Astrocyte (in vitro differentiated cells and primary cell): ENCODE data around the gene MOSMO. TPM values are rescaled to one million over a fixed set of nuclear protein-coding genes. Genes with fewer than 3 reads are reported as not detected.
"Not testable (repeated sequence)": the region's sequence is repeated elsewhere in the genome, so short reads cannot be mapped to it uniquely, and the experiment has no call there.

Source experiments
- DNase-seq: peaks from one replicate; pipeline ENCODE4 v3.0.0-alpha.2; 2010; ENCODE audit warnings: low read depth
- FAIRE-seq: peaks from 2 replicates; lab custom pipeline; 2011; peaks lifted over from hg19 to GRCh38; lab: Jason Lieb, UNC
- H2AFZ ChIP-seq: 2 replicates; pipeline ENCODE4 v1.6.0; 2012; ENCODE audit warnings: low read depth, low read length, inconsistent platforms
- H3K27ac ChIP-seq: 2 replicates; pipeline ENCODE4 v1.5.1; 2011; ENCODE audit warnings: low read depth, low read length, inconsistent platforms
- H3K27me3 ChIP-seq: 2 replicates; pipeline ENCODE4 v1.6.0; 2011; ENCODE audit warnings: low read length, inconsistent platforms; ENCODE audit not compliant: insufficient read depth
- H3K36me3 ChIP-seq: 2 replicates; pipeline ENCODE4 v1.5.1; 2011; ENCODE audit warnings: low read length, inconsistent platforms; ENCODE audit not compliant: insufficient read depth
- H3K4me1 ChIP-seq: 2 replicates; pipeline ENCODE4 v1.5.1; 2011; ENCODE audit warnings: low read length, inconsistent platforms; ENCODE audit not compliant: insufficient read depth
- H3K4me2 ChIP-seq: 2 replicates; pipeline ENCODE4 v1.6.0; 2012; ENCODE audit warnings: low read length, inconsistent platforms
- H3K4me3 ChIP-seq: 2 replicates; pipeline ENCODE4 v1.5.1; 2011; ENCODE audit warnings: low read depth, mild to moderate bottlenecking, low read length, inconsistent platforms; ENCODE audit not compliant: insufficient read depth
- H3K79me2 ChIP-seq: 2 replicates; pipeline ENCODE4 v1.6.0; 2012; ENCODE audit warnings: mild to moderate bottlenecking, low read length, inconsistent platforms; ENCODE audit not compliant: insufficient read depth
- H3K9ac ChIP-seq: 2 replicates; pipeline ENCODE4 v1.6.0; 2012; ENCODE audit warnings: mild to moderate bottlenecking, low read length, inconsistent platforms
- H3K9me3 ChIP-seq: 2 replicates; pipeline ENCODE4 v1.5.1; 2012; ENCODE audit warnings: low read depth, mild to moderate bottlenecking, low read length, inconsistent platforms; ENCODE audit not compliant: insufficient read depth
- H4K20me1 ChIP-seq: 2 replicates; pipeline ENCODE4 v1.6.0; 2012; ENCODE audit warnings: low read length, inconsistent platforms; ENCODE audit not compliant: insufficient read depth
- H3K27ac Mint-ChIP-seq: one replicate; pipeline ENCODE4 v1.8.0; 2021; ENCODE audit warnings: mild to moderate bottlenecking, mixed read lengths; ENCODE audit not compliant: unreplicated experiment
- H3K27me3 Mint-ChIP-seq: one replicate; pipeline ENCODE4 v1.8.0; 2021; ENCODE audit warnings: low read depth, mixed read lengths; ENCODE audit not compliant: unreplicated experiment
- H3K36me3 Mint-ChIP-seq: one replicate; pipeline ENCODE4 v1.8.0; 2021; ENCODE audit warnings: low read depth, mixed read lengths; ENCODE audit not compliant: unreplicated experiment
- H3K4me1 Mint-ChIP-seq: one replicate; pipeline ENCODE4 v1.8.0; 2021; ENCODE audit warnings: low read depth, mixed read lengths; ENCODE audit not compliant: unreplicated experiment
- H3K4me3 Mint-ChIP-seq: one replicate; pipeline ENCODE4 v1.8.0; 2021; ENCODE audit warnings: mild to moderate bottlenecking, moderate library complexity, mixed read lengths; ENCODE audit not compliant: unreplicated experiment
- H3K9me3 Mint-ChIP-seq: one replicate; pipeline ENCODE4 v1.8.0; 2021; ENCODE audit warnings: mild to moderate bottlenecking, mixed read lengths; ENCODE audit not compliant: unreplicated experiment
- CTCF ChIP-seq: IDR thresholded peaks from 2 replicates; pipeline ENCODE4 v1.5.1; 2011; ENCODE audit warnings: low read depth, mild to moderate bottlenecking, inconsistent platforms, low read length, moderate library complexity; ENCODE audit not compliant: insufficient read depth
- EZH2 ChIP-seq: IDR thresholded peaks from 2 replicates; pipeline ENCODE4 v1.6.1; 2012; ENCODE audit warnings: mild to moderate bottlenecking, low read length, inconsistent platforms; ENCODE audit not compliant: insufficient read depth
- total RNA-seq: library from RNA; stranded (reverse); gene quantifications from 2 replicates; pipeline ENCODE4 v1.2.1, GENCODE V29; 2021

Gene MOSMO
- total RNA-seq, 1 donor from 2014 or later: 11.5 TPM

GRCh38 chr16:22034503-22034902 lies 26.6 kb downstream of the MOSMO start:
- Histone ChIP-seq H3K27me3 (no peaks in the 10 kb centered on the region), H3K9ac (no peak overlapping the region), H3K36me3 (no peaks in the 10 kb centered on the region), H4K20me1 (peaks cover 26% of the 10 kb centered on the region), H3K4me3 (no peak overlapping the region), H3K4me2 (no peak overlapping the region), H2AFZ (no peak overlapping the region), H3K27ac (no peak overlapping the region), H3K79me2 (peaks cover 51% of the 10 kb centered on the region), H3K9me3 (no peaks in the 10 kb centered on the region), H3K4me1 (no peaks in the 10 kb centered on the region)
- FAIRE-seq (no peak), DNase-seq (no peak)
- Mint-ChIP-seq H3K27ac (no peak overlapping the region), H3K4me3 (no peak overlapping the region), H3K36me3 (peaks cover 9% of the 10 kb centered on the region), H3K27me3 (no peaks in the 10 kb centered on the region), H3K4me1 (no peaks in the 10 kb centered on the region), H3K9me3 (peaks cover 3% of the 10 kb centered on the region)
- TF ChIP-seq CTCF: no peak
- TF ChIP-seq EZH2: no peak

- H3K27me3 Mint-ChIP-seq: no peaks in the 10 kb centered on the region
- H3K4me2 ChIP-seq: no peak overlapping the region
- no peak overlapping the region for H3K9ac ChIP-seq
- DNase-seq: no peak
- no peaks in the 10 kb centered on the region for H3K9me3 ChIP-seq
- peaks cover 47% of the 10 kb centered on the region for H3K79me2 ChIP-seq
- H2AFZ ChIP-seq: no peak overlapping the region
- H3K27ac ChIP-seq: no peak overlapping the region
- H3K36me3 ChIP-seq: no peaks in the 10 kb centered on the region
- H3K4me1 Mint-ChIP-seq: no peaks in the 10 kb centered on the region
- no peak overlapping the region for H3K4me3 ChIP-seq
- peaks cover 3% of the 10 kb centered on the region for H3K9me3 Mint-ChIP-seq
- TF ChIP-seq CTCF (no peak), EZH2 (no peak)
- H3K4me3 Mint-ChIP-seq: no peak overlapping the region
- no peaks in the 10 kb centered on the region for H3K27me3 ChIP-seq
- no peak for FAIRE-seq
- peaks cover 9% of the 10 kb centered on the region for H3K36me3 Mint-ChIP-seq
- no peak overlapping the region for H3K27ac Mint-ChIP-seq
- H3K4me1 ChIP-seq: no peaks in the 10 kb centered on the region
- peaks cover 29% of the 10 kb centered on the region for H4K20me1 ChIP-seq
Observed at GRCh38 chr16:22035153-22035552, 27.2 kb downstream of the MOSMO start.

GRCh38 chr16:22043882-22044281 lies 36.0 kb downstream of the MOSMO start:
- DNase-seq, H3K36me3 ChIP-seq, H3K9me3 ChIP-seq, H3K4me2 ChIP-seq, H3K9ac ChIP-seq, H3K79me2 ChIP-seq, H3K9me3 Mint-ChIP-seq, FAIRE-seq, H3K4me1 ChIP-seq, H3K4me1 Mint-ChIP-seq, H3K27ac ChIP-seq, H3K4me3 ChIP-seq, H3K27me3 ChIP-seq, H3K36me3 Mint-ChIP-seq, H3K27ac Mint-ChIP-seq, H2AFZ ChIP-seq, H3K27me3 Mint-ChIP-seq, H3K4me3 Mint-ChIP-seq: not testable (repeated sequence)
- peaks cover 12% of the 10 kb centered on the region for H4K20me1 ChIP-seq

- H3K9ac ChIP-seq, H3K36me3 ChIP-seq, H3K4me3 Mint-ChIP-seq, H3K36me3 Mint-ChIP-seq, H3K27ac ChIP-seq, H3K4me3 ChIP-seq, FAIRE-seq, H3K4me2 ChIP-seq, H3K4me1 Mint-ChIP-seq, DNase-seq, H3K27me3 Mint-ChIP-seq, H3K9me3 Mint-ChIP-seq, H3K79me2 ChIP-seq, H3K27me3 ChIP-seq, H3K4me1 ChIP-seq, H3K27ac Mint-ChIP-seq, H3K9me3 ChIP-seq, H2AFZ ChIP-seq: not testable (repeated sequence)
- peaks cover 11% of the 10 kb centered on the region for H4K20me1 ChIP-seq
Observed at GRCh38 chr16:22045888-22046287, 38.0 kb downstream of the MOSMO start.
